ENCODE data around the gene NFIA. TPM values are rescaled to one million over a fixed set of nuclear protein-coding genes. Genes with fewer than 3 reads are reported as not detected.
A peak's percentile ranks its signal among the peaks of the same experiment; 100 is the strongest.

The NFIA gene
- total RNA-seq, 4 donors from 2014 or later: 134 to 183 (median 148) TPM

GRCh38 chr1:61174060-61174795 is 91.9 kb downstream of the NFIA start:
- TF ChIP-seq POLR2AphosphoS5 (IDR thresholded peaks at IDR 0.05): no peak
- TF ChIP-seq EP300 (IDR thresholded peaks at IDR 0.05): no peak
- no peak for TF ChIP-seq CTCF (IDR thresholded peaks at IDR 0.05)
- no peak for TF ChIP-seq POLR2A (IDR thresholded peaks at IDR 0.05; ENCODE audit: low read depth)
- Histone ChIP-seq H3K4me3 (no peak overlapping the region), H3K9me3 (no peaks in the 10 kb centered on the region), H3K27ac (replicated peaks in 1 of 4) (peak overlapping the region in 3 of 4 donors; percentile 63 to 69 (median 65)), H3K36me3 (no peaks in the 10 kb centered on the region), H3K4me1 (peaks cover 74 to 94% (median 85%) of the 10 kb centered on the region in 4 donors), H3K27me3 (no peaks in the 10 kb centered on the region)
- no peak for DNase-seq (ENCODE audit: extremely low spot score)
- WGBS: 50% methylated on average over 5 of the region's 5 CpGs
- intact Hi-C loops (cut with DNase I): loop anchor here (5.0 kb wide), 1 partner anchor 52 kb away; no protein-coding TSS in a partner anchor

- intact Hi-C loops (cut with DNase I): no loop called here
- Histone ChIP-seq H3K27me3 (no peaks in the 10 kb centered on the region), H3K9me3 (no peaks in the 10 kb centered on the region), H3K4me1 (peaks cover 66 to 91% (median 76%) of the 10 kb centered on the region in 4 donors), H3K27ac (replicated peaks in 1 of 4) (no peak overlapping the region), H3K4me3 (no peak overlapping the region), H3K36me3 (no peaks in the 10 kb centered on the region)
- DNase-seq (ENCODE audit: extremely low spot score): no peak
- TF ChIP-seq EP300 (IDR thresholded peaks at IDR 0.05): no peak
- no peak for TF ChIP-seq CTCF (IDR thresholded peaks at IDR 0.05)
- no peak for TF ChIP-seq POLR2AphosphoS5 (IDR thresholded peaks at IDR 0.05)
- TF ChIP-seq POLR2A (IDR thresholded peaks at IDR 0.05; ENCODE audit: low read depth): no peak
- 87% methylated on average over 6 of the region's 6 CpGs for WGBS
These were observed 93.6 kb downstream of the NFIA start for GRCh38 chr1:61175976-61176375.

- DNase-seq (ENCODE audit: extremely low spot score): no peak
- intact Hi-C loops (cut with DNase I): loop anchor here (10.0 kb wide), 1 partner anchor 127 kb away; no protein-coding TSS in a partner anchor
- no peaks in the 10 kb centered on the region for H3K9me3 ChIP-seq
- H3K36me3 ChIP-seq: no peaks in the 10 kb centered on the region
- H3K27ac ChIP-seq (replicated peaks in 1 of 4): peak overlapping the region; percentile 78 to 86 (median 81)
- peaks cover 59 to 90% (median 82%) of the 10 kb centered on the region in 4 donors for H3K4me1 ChIP-seq
- 95% methylated on average over 1 of the region's 1 CpG for WGBS
- H3K4me3 ChIP-seq: no peak overlapping the region
- no peaks in the 10 kb centered on the region for H3K27me3 ChIP-seq
- TF ChIP-seq CTCF (IDR thresholded peaks at IDR 0.05) (no peak), POLR2AphosphoS5 (IDR thresholded peaks at IDR 0.05) (no peak), POLR2A (IDR thresholded peaks at IDR 0.05; ENCODE audit: low read depth) (no peak)
These were observed 99.0 kb downstream of the NFIA start for GRCh38 chr1:61181067-61182038.

GRCh38 chr1:61182049-61182448 is 99.7 kb downstream of the NFIA start:
- peak in 1 of 2 donors; percentile 51 for TF ChIP-seq POLR2AphosphoS5 (IDR thresholded peaks at IDR 0.05)
- TF ChIP-seq CTCF (IDR thresholded peaks at IDR 0.05): peak in 1 of 3 experiments; percentile 7
- no peak for TF ChIP-seq EP300 (IDR thresholded peaks at IDR 0.05)
- no peak for TF ChIP-seq POLR2A (IDR thresholded peaks at IDR 0.05; ENCODE audit: low read depth)
- H3K4me3 ChIP-seq: no peak overlapping the region
- no peaks in the 10 kb centered on the region for H3K36me3 ChIP-seq
- H3K4me1 ChIP-seq: peaks cover 64 to 92% (median 84%) of the 10 kb centered on the region in 4 donors
- DNase-seq (ENCODE audit: extremely low spot score): no peak
- H3K9me3 ChIP-seq: no peaks in the 10 kb centered on the region
- peak overlapping the region; percentile 78 to 86 (median 81) for H3K27ac ChIP-seq (replicated peaks in 1 of 4)
- no peaks in the 10 kb centered on the region for H3K27me3 ChIP-seq
- 34% methylated on average over 2 of the region's 2 CpGs for WGBS
- intact Hi-C loops (cut with DNase I): loop anchor here (10.0 kb wide), 1 partner anchor 127 kb away; no protein-coding TSS in a partner anchor

Data from esophagus muscularis mucosa (tissue), 4 donors.